Measurements from ENCODE around the gene RAE1.
A peak's percentile ranks its signal among the peaks of the same experiment; 100 is the strongest.

The RAE1 gene

DNA sequence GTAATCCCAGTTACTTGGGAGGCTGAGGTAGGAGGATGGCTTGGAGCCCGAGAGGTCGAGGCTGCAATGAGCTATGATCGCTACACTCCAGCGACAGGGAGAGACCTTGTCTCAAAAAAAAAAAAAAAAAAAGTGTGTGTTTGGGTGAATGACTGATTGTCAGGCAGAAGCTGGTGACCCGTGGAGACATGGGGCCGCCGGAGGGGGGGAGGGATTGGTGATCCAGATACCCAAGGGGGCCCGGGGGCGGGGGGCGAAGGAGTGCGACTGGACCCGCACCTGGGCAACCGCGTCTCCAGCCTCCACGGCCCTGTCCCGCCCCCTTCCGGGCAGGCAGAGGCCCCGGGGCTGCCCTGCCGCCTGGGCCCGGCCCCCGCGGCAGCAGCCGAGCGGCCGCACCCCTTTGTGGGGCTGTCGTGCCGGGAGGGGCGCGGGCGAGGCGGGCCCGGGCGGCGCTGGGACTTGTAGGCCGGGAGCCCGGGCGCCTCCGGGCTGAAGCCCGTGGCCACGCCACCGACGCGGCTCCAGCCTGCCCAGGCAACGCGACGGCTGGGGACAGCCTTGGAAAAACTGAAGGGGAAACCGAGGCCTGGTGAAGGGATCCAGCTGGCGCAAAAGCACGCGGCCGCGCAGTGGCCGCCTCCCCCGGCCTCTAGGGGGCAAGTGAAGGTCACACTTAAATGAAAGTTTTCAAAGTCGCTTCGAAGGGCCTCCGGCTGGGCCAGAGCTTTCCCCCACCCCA lies 38.1 kb downstream of the RAE1 start:
- DNase-seq (ENCODE audit: low read depth in 2 of 2): peak in 1 of 2 donors; percentile 56

GRCh38 chr20:57389695-57390603 lies 38.9 kb downstream of the RAE1 start:
- DNase-seq (ENCODE audit: low read depth in 2 of 2): peak; percentile 61 to 68

DNA sequence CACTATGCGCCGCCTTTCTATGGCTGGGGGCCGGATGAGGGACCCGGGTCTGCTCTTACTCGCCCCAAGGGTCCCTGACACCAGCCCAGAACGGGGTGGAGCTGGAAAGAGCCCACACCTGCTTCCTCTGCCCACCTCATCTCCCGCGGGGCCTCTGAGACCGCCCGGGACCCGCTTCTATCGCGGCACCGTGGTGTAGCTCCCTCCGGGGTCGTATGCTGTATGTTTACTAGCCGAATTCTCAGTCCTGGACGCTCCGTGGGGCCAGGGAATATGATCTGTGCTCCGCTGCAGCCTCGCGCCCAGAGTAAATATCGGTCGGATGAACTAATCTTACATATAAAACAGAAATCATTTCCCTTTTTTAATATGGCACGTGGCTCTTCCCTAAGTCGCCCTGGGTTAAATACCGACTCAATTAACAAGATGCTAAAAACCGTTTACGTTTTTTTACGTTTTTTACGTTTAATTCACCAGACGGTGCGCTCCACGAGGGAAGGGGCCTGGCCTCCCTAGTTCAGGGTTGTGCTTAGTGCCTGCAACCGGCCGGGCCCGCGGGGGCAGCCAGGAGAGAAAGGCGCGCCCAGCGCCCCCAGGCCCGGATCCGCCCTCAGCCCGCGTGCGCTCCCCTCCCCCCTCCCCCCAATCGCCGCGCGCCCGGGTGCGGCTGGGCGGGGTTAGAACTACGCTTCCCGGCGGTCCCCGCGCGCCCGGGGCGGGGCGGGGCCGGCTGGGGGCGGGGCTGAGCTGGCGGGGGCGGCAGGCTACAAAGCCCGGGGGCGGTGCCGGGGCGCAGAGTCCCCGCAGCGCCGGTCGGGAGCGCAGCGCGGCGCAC lies 39.8 kb downstream of the RAE1 start, which contains the start of gene RBM38:
TSS of gene RBM38 (plus strand) at position 793 of the 835 bp plus-strand sequence. CDS start 186 bp downstream, outside the sequence.
- peak; percentile 76 to 79 for DNase-seq (ENCODE audit: low read depth in 2 of 2)

DNA sequence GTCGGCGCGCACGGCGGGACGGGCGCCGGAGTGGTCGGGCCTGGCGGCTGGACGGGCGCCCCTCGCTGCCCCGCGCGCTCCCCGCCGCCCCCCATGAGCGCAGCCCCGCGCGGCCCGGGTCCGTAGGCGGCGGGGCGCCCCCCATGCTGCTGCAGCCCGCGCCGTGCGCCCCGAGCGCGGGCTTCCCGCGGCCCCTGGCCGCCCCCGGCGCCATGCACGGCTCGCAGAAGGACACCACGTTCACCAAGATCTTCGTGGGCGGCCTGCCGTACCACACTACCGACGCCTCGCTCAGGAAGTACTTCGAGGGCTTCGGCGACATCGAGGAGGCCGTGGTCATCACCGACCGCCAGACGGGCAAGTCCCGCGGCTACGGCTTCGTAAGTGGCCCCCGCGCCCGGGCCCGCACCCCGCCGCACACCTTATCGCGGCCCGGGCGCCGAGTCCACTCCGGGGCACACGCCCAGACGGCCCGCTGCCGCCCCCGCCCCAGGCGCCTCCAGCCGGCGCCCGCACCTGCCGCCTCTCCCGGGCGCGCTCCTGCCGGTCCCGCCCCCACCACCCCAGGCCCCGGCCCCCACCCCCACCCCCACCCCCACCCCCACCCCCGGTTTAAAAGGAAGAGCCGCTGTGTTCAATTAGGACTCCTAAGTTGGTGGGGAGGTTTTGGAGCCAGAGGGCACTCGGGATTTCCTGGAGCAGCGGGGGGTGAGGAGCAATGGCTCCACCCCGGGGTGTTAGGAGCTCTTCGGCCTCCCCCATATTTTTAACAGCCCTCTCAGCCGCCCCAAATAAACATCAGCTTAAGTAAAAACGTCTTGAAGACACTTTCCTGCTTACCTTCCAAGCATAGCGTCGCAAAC lies 40.6 kb downstream of the RAE1 start:
- no peak for DNase-seq (ENCODE audit: low read depth in 2 of 2)

- peak in 1 of 2 donors; percentile 57 for DNase-seq (ENCODE audit: low read depth in 2 of 2)
These were observed 41.6 kb downstream of the RAE1 start for GRCh38 chr20:57392512-57393271.

DNA sequence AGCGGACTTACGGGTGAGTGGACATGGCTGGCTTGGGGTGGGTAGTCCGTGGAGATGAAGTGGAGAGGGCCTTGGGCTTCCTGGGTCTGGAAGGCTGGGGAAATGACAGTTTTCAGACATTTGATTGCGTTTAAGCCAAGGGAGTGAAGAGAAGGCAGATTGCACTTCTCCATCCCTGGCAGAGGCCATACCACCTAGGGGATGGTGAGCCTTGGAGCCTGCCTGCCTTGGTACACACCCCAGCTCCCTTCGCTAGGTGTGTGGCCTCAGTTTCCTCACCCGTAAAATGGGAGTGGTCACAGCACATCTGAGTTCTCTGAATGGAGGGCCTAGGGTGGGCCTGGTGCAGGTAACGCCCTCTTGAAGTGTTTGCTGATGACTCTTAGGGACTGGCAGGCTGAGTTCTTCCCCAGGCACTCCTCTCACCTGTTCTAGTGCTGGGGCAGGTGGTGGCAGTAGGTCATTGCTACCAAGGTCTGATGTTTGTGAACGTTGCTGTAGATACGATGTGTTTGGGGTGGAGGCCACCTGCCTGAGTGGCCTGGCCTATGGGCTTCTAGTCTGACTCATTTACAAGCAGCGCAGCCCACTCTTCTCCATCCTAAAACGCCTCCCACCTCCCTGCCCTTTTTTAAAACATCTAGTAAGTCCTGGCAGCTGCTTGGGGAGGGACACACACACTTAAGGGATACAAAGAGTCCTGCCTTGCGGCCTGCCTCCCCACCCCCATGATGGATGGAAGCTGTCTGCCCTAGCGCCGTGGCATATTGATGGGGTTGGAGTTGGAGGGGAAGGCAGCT lies 42.5 kb downstream of the RAE1 start:
- no peak for DNase-seq (ENCODE audit: low read depth in 2 of 2)

- DNase-seq (ENCODE audit: low read depth in 2 of 2): no peak
These were observed 43.3 kb downstream of the RAE1 start for GRCh38 chr20:57394121-57395082.

GRCh38 chr20:57395111-57395966 lies 44.3 kb downstream of the RAE1 start:
- DNase-seq (ENCODE audit: low read depth in 2 of 2): no peak

- no peak for DNase-seq (ENCODE audit: low read depth in 2 of 2)
These were observed 45.3 kb downstream of the RAE1 start for GRCh38 chr20:57396212-57396983.

- no peak for DNase-seq (ENCODE audit: low read depth in 2 of 2)
These were observed 46.1 kb downstream of the RAE1 start for GRCh38 chr20:57396984-57397692.

- DNase-seq (ENCODE audit: low read depth in 2 of 2): no peak
These were observed 46.6 kb downstream of the RAE1 start for GRCh38 chr20:57397693-57398108.

DNA sequence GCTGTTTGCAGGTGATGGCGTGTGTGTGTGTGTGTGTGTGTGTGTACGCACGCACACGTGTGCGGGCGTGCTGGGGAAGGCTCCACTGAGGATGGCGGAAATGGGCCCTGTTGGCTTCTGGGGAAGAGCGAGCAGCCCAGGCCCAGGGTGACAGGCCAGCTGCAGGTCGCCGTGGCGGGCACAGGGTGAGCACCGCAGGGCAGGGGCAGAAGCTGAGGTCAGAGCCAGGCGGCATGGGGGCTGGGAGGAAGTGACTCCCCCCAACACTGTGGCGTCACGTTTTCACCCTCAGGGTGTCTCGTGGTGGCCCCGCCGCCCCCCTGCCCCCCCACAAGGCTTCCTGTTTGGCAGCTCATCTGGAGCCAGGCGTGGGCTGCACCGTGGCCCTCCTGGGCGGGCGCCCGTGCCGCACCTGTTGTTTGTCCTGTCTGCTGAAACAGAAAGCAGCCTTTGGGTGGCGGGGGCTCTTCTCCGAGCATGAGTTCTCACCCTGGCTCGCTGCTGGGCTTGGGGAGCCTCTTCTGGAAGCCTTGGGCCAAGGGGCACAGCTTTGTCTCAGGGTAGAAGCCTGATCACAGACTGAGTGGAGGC lies 47.3 kb downstream of the RAE1 start:
- DNase-seq (ENCODE audit: low read depth in 2 of 2): peak; percentile 67 to 70

GRCh38 chr20:57398901-57399535 lies 48.0 kb downstream of the RAE1 start:
- DNase-seq (ENCODE audit: low read depth in 2 of 2): no peak

DNA sequence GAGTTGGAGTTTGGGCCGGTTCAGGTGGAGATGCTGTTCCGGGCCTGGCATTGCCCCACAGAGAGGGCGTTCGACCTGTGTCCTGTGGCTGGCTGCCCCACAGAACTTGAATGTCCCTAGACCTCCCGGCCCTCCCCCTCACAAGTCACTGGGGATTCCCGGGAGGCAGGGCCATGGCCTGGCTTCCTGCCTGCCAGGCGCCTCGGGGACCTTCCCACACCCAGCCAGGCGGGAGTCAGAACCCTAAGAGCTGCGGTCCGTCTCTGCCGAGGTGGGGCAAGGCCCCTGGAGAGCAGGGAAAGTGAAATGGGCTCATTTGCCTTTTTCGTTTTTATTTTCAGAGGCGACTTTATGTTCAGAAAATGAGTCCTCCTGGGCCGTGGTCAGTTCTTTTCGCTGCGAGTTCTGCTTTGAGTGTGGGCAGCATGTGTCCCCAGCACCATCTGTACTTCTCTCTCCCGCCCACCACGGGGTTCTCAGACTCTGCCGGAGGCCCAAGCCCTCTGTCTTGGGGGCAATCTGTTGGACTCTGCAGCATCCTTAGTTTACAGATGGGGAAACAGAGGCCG lies 48.6 kb downstream of the RAE1 start:
- DNase-seq (ENCODE audit: low read depth in 2 of 2): peak in 1 of 2 donors; percentile 60

Data from stimulated activated CD4-positive, alpha-beta T cell treated with anti-CD3 and anti-CD28 coated beads, Interleukin-4, amount 100 ng/mL, for 48 hours (primary cell).